GM12878 (cell line): Measurements from ENCODE around the gene POLR2I. TPM values are rescaled to one million over a fixed set of nuclear protein-coding genes. Genes with fewer than 3 reads are reported as not detected.

ENCODE experiments used
- ATAC-seq: fragments of 200-7000 bp; cut with Tn5 transposase; 3 replicates; pipeline ENCODE4 v1.9.1; 2020; ENCODE audit warnings: mild to moderate bottlenecking, moderate library complexity
- BruUV-seq: library from RNA; stranded (reverse); fragments of 400-500 nt; replicated peaks from 2 replicates; lab custom pipeline; 2021; lab: Mats Ljungman, UMichigan
- CTCF ChIA-PET: fragments of 300-600 bp; sonication (Branson Sonifier 250); formaldehyde crosslinking; extraction: SDS; loops from one replicate; lab custom pipeline; 2021; ENCODE audit warnings: inconsistent platforms; lab: Yijun Ruan, JAX
- POLR2A ChIA-PET: fragments of 350-600 bp; formaldehyde crosslinking; extraction: SDS; loops from one replicate; lab custom pipeline; 2021; ENCODE audit warnings: inconsistent platforms; lab: Charles Lee
- RAD21 ChIA-PET: fragments of 300-600 bp; sonication (Branson Sonifier 250); formaldehyde crosslinking; loops from one replicate; lab custom pipeline; 2023; ENCODE audit warnings: antibody characterized with exemption; ENCODE audit not compliant: unreplicated experiment; lab: Charles Lee
- SMC1A ChIA-PET: fragments of 300-600 bp; sonication (Branson Sonifier 250); formaldehyde crosslinking; loops from one replicate; lab custom pipeline; 2023; ENCODE audit not compliant: unreplicated experiment, uncharacterized antibody; lab: Charles Lee
- DNase-seq: peaks from one replicate; pipeline ENCODE4 v3.0.0-alpha.2; 2011; ENCODE audit warnings: low read depth, low spot score
- FAIRE-seq: peaks from 3 replicates; lab custom pipeline; 2011; peaks lifted over from hg19 to GRCh38; lab: Jason Lieb, UNC
- H2AFZ ChIP-seq: 2 replicates; pipeline ENCODE4 v1.6.0; 2011; ENCODE audit warnings: low read depth, low read length, control low read depth; ENCODE audit not compliant: control insufficient read depth
- H3K27ac ChIP-seq: 2 replicates; pipeline ENCODE4 v1.5.1; 2011; ENCODE audit warnings: control low read depth; ENCODE audit not compliant: control insufficient read depth, insufficient read depth
- H3K27me3 ChIP-seq, 2 experiments: replicated peaks in 1 of 2; 2 replicates each; pipeline versions ENCODE4 v1.6.0 to v1.6.1; 2011; ENCODE audit warnings: low read length in 1 of 2; ENCODE audit not compliant: control insufficient read depth in 2 of 2, insufficient read depth in 2 of 2
- H3K36me3 ChIP-seq, 2 experiments: 2 replicates each; pipeline ENCODE4 v1.5.1; 2011; ENCODE audit warnings: low read length in 1 of 2; ENCODE audit not compliant: control insufficient read depth in 2 of 2, insufficient read depth in 2 of 2
- H3K4me1 ChIP-seq: 2 replicates; pipeline ENCODE4 v1.6.1; 2011; ENCODE audit warnings: mild to moderate bottlenecking, low read length, moderate library complexity, mixed read lengths; ENCODE audit not compliant: control insufficient read depth, insufficient read depth
- H3K4me2 ChIP-seq: 2 replicates; pipeline ENCODE4 v1.6.0; 2011; ENCODE audit warnings: control low read depth; ENCODE audit not compliant: control insufficient read depth, insufficient read depth
- H3K4me3 ChIP-seq: fragments of 200-600 bp; sonication (generic); 2 replicates; pipeline ENCODE4 v1.5.1; 2016
- H3K79me2 ChIP-seq: 2 replicates; pipeline ENCODE4 v1.6.0; 2011; ENCODE audit warnings: low read length; ENCODE audit not compliant: control insufficient read depth, insufficient read depth
- H3K9ac ChIP-seq: 2 replicates; pipeline ENCODE4 v1.8.0; 2011; ENCODE audit warnings: low read length, control low read depth, mixed read lengths; ENCODE audit not compliant: control insufficient read depth, insufficient read depth
- H3K9me3 ChIP-seq: replicated peaks from 3 replicates; pipeline ENCODE4 v1.5.1; 2011; ENCODE audit warnings: mild to moderate bottlenecking, low read length; ENCODE audit not compliant: control insufficient read depth, insufficient read depth
- H4K20me1 ChIP-seq: 2 replicates; pipeline ENCODE4 v1.6.0; 2011; ENCODE audit not compliant: control insufficient read depth, insufficient read depth
- JUND ChIP-seq: IDR thresholded peaks from 2 replicates; pipeline ENCODE4 v1.6.1; 2012; ENCODE audit warnings: low read depth, mild to moderate bottlenecking, low read length, improper control_type of control experiment, moderate library complexity
- RELA ChIP-seq: fragments of 450-650 bp; IDR thresholded peaks from 2 replicates; pipeline ENCODE4 v1.8.0; 2014; ENCODE audit warnings: borderline replicate concordance; ENCODE audit not compliant: partially characterized antibody
- SMAD1 ChIP-seq: fragments of 450-650 bp; IDR thresholded peaks from 2 replicates; pipeline ENCODE4 v1.6.1; 2018; ENCODE audit warnings: mild to moderate bottlenecking, low read depth; ENCODE audit not compliant: partially characterized antibody
- USF1 ChIP-seq: IDR thresholded peaks from 2 replicates; pipeline ENCODE4 v1.6.1; 2011; ENCODE audit warnings: borderline replicate concordance, low read depth, mild to moderate bottlenecking, moderate library complexity, mixed read lengths, low read length; ENCODE audit not compliant: insufficient read depth; ENCODE audit errors: extremely low read length
- ZBTB33 ChIP-seq: fragments of 450-650 bp; IDR thresholded peaks from 2 replicates; pipeline ENCODE4 v1.6.1; 2017; ENCODE audit warnings: mild to moderate bottlenecking
- WGBS: methylation state at CpG from one replicate; pipeline ENCODE4 v1.1.6; 2016; ENCODE audit warnings: low lambda C conversion rate; ENCODE audit not compliant: insufficient replicate concordance, insufficient coverage; ENCODE audit errors: missing lambda C conversion rate; 5-methylcytosine and 5-hydroxymethylcytosine counted together
- in situ Hi-C: fragments of 300-500 bp; cut with MboI; formaldehyde crosslinking; loops from 9 replicates; pipeline ENCODE4 v1.14.3; 2018; ENCODE audit warnings: mixed read lengths
- intact Hi-C: fragments of 100-400 bp; cut with micrococcal nuclease; formaldehyde crosslinking; loops from one replicate; pipeline ENCODE4 v1.14.2; 2022; ENCODE audit not compliant: unreplicated experiment
- polyA plus RNA-seq, 11 experiments: library from polyadenylated mRNA; depleted of rRNA in 4 of 11; unstranded in 6 of 11; stranded (reverse) in 5 of 11; fragments of >200 nt; fragmentation: Nextera tagmentation in 4 of 11; fragmentation: Illumina TruSeq in 1 of 11; extraction: Ambion mirVana in 4 of 11; extraction: Trizol in 1 of 11; gene quantifications; 1 replicate in 1 of 11; 2 replicates in 10 of 11; pipeline versions ENCODE4 v1.2.1 to v1.2.3, GENCODE V29; 2011 to 2016; ENCODE audit warnings: inconsistent platforms in 2 of 11, missing spikeins in 2 of 11, low read depth in 1 of 11
- total RNA-seq, 4 experiments: library from RNA; depleted of rRNA in 3 of 4; stranded (reverse); fragments of >200 nt in 3 of 4; fragmentation: Illumina TruSeq in 1 of 4; extraction: Trizol in 1 of 4; gene quantifications; 2 replicates each; pipeline versions ENCODE4 v1.2.1 to v1.2.3, GENCODE V29; 2013 to 2021

POLR2I gene
- total and polyA plus RNA-seq, 10 of the 15 experiments (the other 5 are each of a cell fraction or from before 2014, with no cell fraction given): 30.9 to 272 (median 202) TPM

GRCh38 chr19:36108684-36109083, 6.0 kb downstream of the POLR2I start (continued):
- TF ChIP-seq USF1: no peak

GRCh38 chr19:36106991-36107390, 7.7 kb downstream of the POLR2I start:
- in situ Hi-C loops (no loop called here), intact Hi-C loops (no loop called here)
- DNase-seq (no peak), FAIRE-seq (no peak), ATAC-seq (no peak)
- H3K4me3 ChIP-seq: no peak overlapping the region
- no peaks in the 10 kb centered on the region for H3K4me1 ChIP-seq
- no peaks in the 10 kb centered on the region for H3K79me2 ChIP-seq
- no peaks in the 10 kb centered on the region for H3K27me3 ChIP-seq
- no peak overlapping the region for H3K9ac ChIP-seq
- no peaks in the 10 kb centered on the region for H3K9me3 ChIP-seq
- H4K20me1 ChIP-seq: no peaks in the 10 kb centered on the region
- no peak overlapping the region for H3K4me2 ChIP-seq
- ChIA-PET CTCF (no interaction called here), RAD21 (no interaction called here), SMC1A (no interaction called here), POLR2A (no interaction called here)
- no TSS peak for BruUV-seq
- peaks cover 4 to 18% of the 10 kb centered on the region in 2 experiments; a peak in 3 of 4 replicates for H3K36me3 ChIP-seq
- 89% methylated on average over 5 of the region's 5 CpGs for WGBS
- no peak overlapping the region for H2AFZ ChIP-seq
- TF ChIP-seq ZBTB33 (no peak), SMAD1 (no peak), USF1 (no peak), RELA (no peak), JUND (no peak)
- no peak overlapping the region for H3K27ac ChIP-seq
